ENCODE results near the gene ABHD2. TPM values are rescaled to one million over a fixed set of nuclear protein-coding genes. Genes with fewer than 3 reads are reported as not detected.

ABHD2 gene
- polyA plus RNA-seq, 3 donors: 30.8 to 67.1 (median 37.3) TPM

DNA sequence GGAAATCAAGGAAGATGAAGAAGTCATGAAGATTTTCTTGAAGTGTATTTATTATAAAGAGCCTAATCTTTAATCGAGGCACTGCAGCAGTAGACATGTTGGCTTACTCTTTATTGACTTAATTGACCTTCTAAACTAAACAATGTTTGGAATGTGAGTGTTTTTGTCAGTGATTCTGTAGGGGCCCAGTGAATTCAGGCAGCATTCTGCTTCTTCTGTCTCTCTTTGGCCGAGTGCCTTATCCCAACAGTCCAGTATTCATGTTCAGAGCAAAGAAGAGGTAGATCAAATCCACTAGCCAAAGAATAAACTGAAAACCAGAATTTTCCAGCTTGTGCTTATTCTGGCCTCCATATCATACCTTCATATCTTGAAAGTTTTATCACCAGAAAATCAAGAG is 77.4 kb downstream of the ABHD2 start:
- Histone ChIP-seq H4K20me1 (ENCODE audit: insufficient read depth, low read length) (peaks cover 27% of the 10 kb centered on the region), H3K9ac (ENCODE audit: insufficient read depth, low read length, poor library complexity, severe bottlenecking) (no peak overlapping the region), H3K4me3 (replicated peaks in 1 of 3; ENCODE audit: low read depth in 2 of 3, low read length in 3 of 3) (no peak overlapping the region), H3K79me2 (ENCODE audit: insufficient read depth, low read length) (peaks cover 7% of the 10 kb centered on the region), H3K27ac (ENCODE audit: low read depth in 1 of 2, low read length in 2 of 2) (peak overlapping the region in 1 of 2 donors; percentile 64), H3K27me3 (ENCODE audit: control insufficient read depth in 2 of 2, insufficient read depth in 2 of 2, low read length in 2 of 2) (no peaks in the 10 kb centered on the region), H3K4me2 (replicated peaks; ENCODE audit: extremely low read depth, low read length, poor library complexity, severe bottlenecking) (no peak overlapping the region), H3K36me3 (replicated peaks in 1 of 2; ENCODE audit: control insufficient read depth in 1 of 2, insufficient read depth in 2 of 2, low read length in 2 of 2) (peaks cover 30 to 64% of the 10 kb centered on the region in 2 donors), H2AFZ (ENCODE audit: insufficient read depth, low read depth, low read length, poor library complexity, severe bottlenecking) (no peak overlapping the region), H3K4me1 (ENCODE audit: control insufficient read depth in 1 of 2, insufficient read depth in 2 of 2, low read length in 2 of 2) (peaks cover 29 to 30% of the 10 kb centered on the region in 2 donors), H3K9me3 (replicated peaks in 1 of 2; ENCODE audit: control insufficient read depth in 1 of 2, insufficient read depth in 1 of 2, low read length in 2 of 2) (no peaks in the 10 kb centered on the region)
- TF ChIP-seq, protein P1, sequence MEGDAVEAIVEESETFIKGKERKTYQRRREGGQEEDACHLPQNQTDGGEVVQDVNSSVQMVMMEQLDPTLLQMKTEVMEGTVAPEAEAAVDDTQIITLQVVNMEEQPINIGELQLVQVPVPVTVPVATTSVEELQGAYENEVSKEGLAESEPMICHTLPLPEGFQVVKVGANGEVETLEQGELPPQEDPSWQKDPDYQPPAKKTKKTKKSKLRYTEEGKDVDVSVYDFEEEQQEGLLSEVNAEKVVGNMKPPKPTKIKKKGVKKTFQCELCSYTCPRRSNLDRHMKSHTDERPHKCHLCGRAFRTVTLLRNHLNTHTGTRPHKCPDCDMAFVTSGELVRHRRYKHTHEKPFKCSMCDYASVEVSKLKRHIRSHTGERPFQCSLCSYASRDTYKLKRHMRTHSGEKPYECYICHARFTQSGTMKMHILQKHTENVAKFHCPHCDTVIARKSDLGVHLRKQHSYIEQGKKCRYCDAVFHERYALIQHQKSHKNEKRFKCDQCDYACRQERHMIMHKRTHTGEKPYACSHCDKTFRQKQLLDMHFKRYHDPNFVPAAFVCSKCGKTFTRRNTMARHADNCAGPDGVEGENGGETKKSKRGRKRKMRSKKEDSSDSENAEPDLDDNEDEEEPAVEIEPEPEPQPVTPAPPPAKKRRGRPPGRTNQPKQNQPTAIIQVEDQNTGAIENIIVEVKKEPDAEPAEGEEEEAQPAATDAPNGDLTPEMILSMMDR (IDR thresholded peaks at IDR 0.05): no peak
- H3K36me3 Mint-ChIP-seq: peaks cover 51 to 55% of the 10 kb centered on the region in 2 donors
- H3K27ac Mint-ChIP-seq: peak overlapping the region; percentile 44 to 86 (median 72)
- DNase-seq: no peak
- H3K9me3 Mint-ChIP-seq: no peaks in the 10 kb centered on the region
- intact Hi-C loops (cut with micrococcal nuclease): loop anchor here (5.0 kb wide), 2 partner anchors 33 to 38 kb away; no protein-coding TSS in a partner anchor
- no CpG with 5 or more reads among the region's 2 CpGs for WGBS (ENCODE audit: insufficient coverage)
- peaks cover 0 to 2% (median 0%) of the 10 kb centered on the region in 3 donors for H3K27me3 Mint-ChIP-seq (ENCODE audit: low read depth in 3 of 3)
- H3K4me1 Mint-ChIP-seq: peaks cover 26% of the 10 kb centered on the region
- H3K4me3 Mint-ChIP-seq: no peak overlapping the region

DNA sequence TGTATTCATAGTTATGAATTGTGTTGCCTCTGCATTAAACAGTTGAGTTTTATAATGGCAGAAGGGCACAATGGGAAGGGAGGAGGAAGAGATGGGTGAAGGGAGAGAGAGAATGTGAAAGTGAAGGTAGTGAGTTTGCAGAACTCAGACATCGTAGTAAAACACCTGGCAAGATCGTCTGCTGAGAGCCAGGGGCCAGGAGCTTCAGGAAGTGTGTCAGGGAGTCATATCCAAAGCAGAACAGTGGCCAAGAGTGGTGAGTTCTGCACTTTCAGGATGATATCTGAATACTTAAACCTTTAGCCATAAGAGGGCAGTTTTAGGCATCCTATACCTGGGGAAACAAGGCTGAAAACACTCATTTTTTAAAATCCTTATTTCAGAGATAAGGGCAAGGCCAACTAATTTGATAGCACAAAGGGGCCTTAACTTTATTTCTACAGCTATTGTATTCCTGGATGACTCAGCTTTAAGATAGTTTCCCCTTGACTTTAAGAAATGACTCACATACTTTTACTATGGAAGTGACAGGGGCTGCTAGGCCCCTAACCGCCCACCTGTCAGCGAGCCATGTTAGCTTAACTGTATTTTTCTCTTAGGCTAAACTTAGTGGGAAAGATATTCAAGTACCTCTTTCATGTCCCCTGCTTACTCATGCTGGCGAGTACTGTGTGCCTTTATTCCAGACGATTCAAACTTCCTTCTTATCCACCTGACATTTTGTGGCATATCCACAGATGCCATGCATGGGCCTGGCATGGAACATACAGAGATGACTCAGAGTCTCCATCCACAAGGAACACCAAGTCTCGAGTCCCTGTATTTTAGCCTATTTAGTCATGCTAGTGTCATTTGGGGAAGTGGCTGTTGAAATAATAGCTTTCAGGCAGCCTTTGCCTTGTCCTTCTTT is 79.3 kb downstream of the ABHD2 start:
- H3K9me3 Mint-ChIP-seq: no peaks in the 10 kb centered on the region
- H3K9ac ChIP-seq (ENCODE audit: insufficient read depth, low read length, poor library complexity, severe bottlenecking): no peak overlapping the region

More for the DNA sequence above, 79.3 kb downstream of the ABHD2 start:
- 13% methylated on average over 3 of the region's 7 CpGs for WGBS (ENCODE audit: insufficient coverage)
- Histone ChIP-seq H3K27me3 (ENCODE audit: control insufficient read depth in 2 of 2, insufficient read depth in 2 of 2, low read length in 2 of 2) (no peaks in the 10 kb centered on the region), H3K79me2 (ENCODE audit: insufficient read depth, low read length) (peaks cover 5% of the 10 kb centered on the region), H3K9me3 (replicated peaks in 1 of 2; ENCODE audit: control insufficient read depth in 1 of 2, insufficient read depth in 1 of 2, low read length in 2 of 2) (no peaks in the 10 kb centered on the region), H4K20me1 (ENCODE audit: insufficient read depth, low read length) (peaks cover 31% of the 10 kb centered on the region), H2AFZ (ENCODE audit: insufficient read depth, low read depth, low read length, poor library complexity, severe bottlenecking) (no peak overlapping the region), H3K4me3 (replicated peaks in 1 of 3; ENCODE audit: low read depth in 2 of 3, low read length in 3 of 3) (peak overlapping the region in 1 of 3 experiments; percentile 31), H3K4me2 (replicated peaks; ENCODE audit: extremely low read depth, low read length, poor library complexity, severe bottlenecking) (peak overlapping the region; percentile 24), H3K36me3 (replicated peaks in 1 of 2; ENCODE audit: control insufficient read depth in 1 of 2, insufficient read depth in 2 of 2, low read length in 2 of 2) (peaks cover 23 to 59% of the 10 kb centered on the region in 2 donors), H3K27ac (ENCODE audit: low read depth in 1 of 2, low read length in 2 of 2) (peak overlapping the region in 1 of 2 donors; percentile 52), H3K4me1 (ENCODE audit: control insufficient read depth in 1 of 2, insufficient read depth in 2 of 2, low read length in 2 of 2) (peaks cover 29 to 30% of the 10 kb centered on the region in 2 donors)
- peak; percentile 60 to 93 (median 80) for DNase-seq
- Mint-ChIP-seq H3K27me3 (ENCODE audit: low read depth in 3 of 3) (peaks cover 0 to 2% (median 0%) of the 10 kb centered on the region in 3 donors), H3K36me3 (peaks cover 40 to 56% of the 10 kb centered on the region in 2 donors), H3K4me3 (peak overlapping the region in 1 of 2 donors; percentile 55), H3K27ac (peak overlapping the region; percentile 72 to 89 (median 83)), H3K4me1 (peaks cover 26% of the 10 kb centered on the region)
- intact Hi-C loops (cut with micrococcal nuclease): loop anchor here (5.0 kb wide), 2 partner anchors 35 to 40 kb away; no protein-coding TSS in a partner anchor
- TF ChIP-seq, protein P1 (IDR thresholded peaks at IDR 0.05): no peak
